C4-2B (cell line): ENCODE results near the gene FGD5.

Experiments
- ZFX ChIP-seq: fragments of 450-650 bp; IDR thresholded peaks from 2 replicates; pipeline ENCODE4 v1.6.1; 2017
- TF ChIP-seq, protein P1 (sequence below): fragments of 450-650 bp; conservative IDR thresholded peaks from 2 replicates; pipeline ENCODE4 v1.5.1; 2017; ENCODE audit warnings: mild to moderate bottlenecking

DNA sequence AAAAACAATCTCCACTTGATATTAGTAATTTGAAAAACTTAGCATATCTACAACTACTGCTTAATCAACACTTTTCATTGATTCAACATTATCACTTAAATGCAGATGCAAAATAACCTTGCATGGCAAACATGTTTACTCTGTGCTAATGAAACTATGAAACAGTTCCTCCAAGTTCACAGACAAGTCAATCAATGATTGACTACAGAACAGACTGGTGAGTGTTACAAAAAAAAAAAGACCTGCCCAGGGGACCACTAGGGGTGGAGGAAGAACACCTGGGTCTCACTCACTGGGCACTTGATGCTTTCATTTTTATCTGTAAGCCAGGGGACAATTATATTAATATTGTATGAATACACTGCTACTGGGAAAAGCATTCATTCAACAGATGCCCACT lies 124.3 kb downstream of the FGD5 start:
- TF ChIP-seq, protein P1, sequence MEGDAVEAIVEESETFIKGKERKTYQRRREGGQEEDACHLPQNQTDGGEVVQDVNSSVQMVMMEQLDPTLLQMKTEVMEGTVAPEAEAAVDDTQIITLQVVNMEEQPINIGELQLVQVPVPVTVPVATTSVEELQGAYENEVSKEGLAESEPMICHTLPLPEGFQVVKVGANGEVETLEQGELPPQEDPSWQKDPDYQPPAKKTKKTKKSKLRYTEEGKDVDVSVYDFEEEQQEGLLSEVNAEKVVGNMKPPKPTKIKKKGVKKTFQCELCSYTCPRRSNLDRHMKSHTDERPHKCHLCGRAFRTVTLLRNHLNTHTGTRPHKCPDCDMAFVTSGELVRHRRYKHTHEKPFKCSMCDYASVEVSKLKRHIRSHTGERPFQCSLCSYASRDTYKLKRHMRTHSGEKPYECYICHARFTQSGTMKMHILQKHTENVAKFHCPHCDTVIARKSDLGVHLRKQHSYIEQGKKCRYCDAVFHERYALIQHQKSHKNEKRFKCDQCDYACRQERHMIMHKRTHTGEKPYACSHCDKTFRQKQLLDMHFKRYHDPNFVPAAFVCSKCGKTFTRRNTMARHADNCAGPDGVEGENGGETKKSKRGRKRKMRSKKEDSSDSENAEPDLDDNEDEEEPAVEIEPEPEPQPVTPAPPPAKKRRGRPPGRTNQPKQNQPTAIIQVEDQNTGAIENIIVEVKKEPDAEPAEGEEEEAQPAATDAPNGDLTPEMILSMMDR: no peak
- TF ChIP-seq ZFX: no peak
